Measurements from ENCODE around the gene CC2D1B. TPM values are rescaled to one million over a fixed set of nuclear protein-coding genes. Genes with fewer than 3 reads are reported as not detected.

Gene CC2D1B
- total RNA-seq, 1 experiment from 2014 or later = 24.3 TPM

GRCh38 chr1:52328615-52329014 lies 37.4 kb downstream of the CC2D1B start:
- Histone ChIP-seq H2AFZ (ENCODE audit: low read length) (no peak overlapping the region), H4K91ac (ENCODE audit: insufficient read length, low read depth, low read length) (no peak overlapping the region), H3K27ac (ENCODE audit: insufficient read length, low read depth, low read length) (no peak overlapping the region), H3K4me2 (ENCODE audit: insufficient read depth, insufficient read length, low read length) (no peak overlapping the region), H3K4me1 (ENCODE audit: insufficient read depth, low read length) (peaks cover 3% of the 10 kb centered on the region; the same call in 1 of the 2 replicates), H3K23me2 (ENCODE audit: insufficient read length, low read depth, low read length, poor library complexity, severe bottlenecking) (no peaks in the 10 kb centered on the region), H2BK12ac (ENCODE audit: insufficient read length, low read depth, low read length) (no peak overlapping the region), H3K79me1 (ENCODE audit: insufficient read depth, low read depth, low read length, poor library complexity, severe bottlenecking) (no peaks in the 10 kb centered on the region), H2BK20ac (ENCODE audit: low read depth, low read length, poor library complexity, severe bottlenecking) (no peak overlapping the region), H4K5ac (ENCODE audit: insufficient read length, low read depth, low read length) (no peak overlapping the region), H2BK5ac (ENCODE audit: insufficient read length, low read length) (no peak overlapping the region), H3K27me3 (ENCODE audit: insufficient read depth, low read length) (no peaks in the 10 kb centered on the region), H4K8ac (replicated peaks; ENCODE audit: insufficient read length, low read depth, low read length) (no peak overlapping the region), H2AK5ac (ENCODE audit: insufficient read length, low read length) (no peak overlapping the region), H3K18ac (ENCODE audit: insufficient read length, low read depth, low read length) (no peak overlapping the region), H2BK15ac (ENCODE audit: low read depth, low read length) (no peak overlapping the region), H3K9me3 (ENCODE audit: control insufficient read depth, low read depth, low read length) (no peaks in the 10 kb centered on the region), H3K79me2 (ENCODE audit: insufficient read depth, low read length) (no peaks in the 10 kb centered on the region), H3T11ph (ENCODE audit: low read length) (no peak overlapping the region), H3K56ac (ENCODE audit: insufficient read length, low read depth, low read length) (no peak overlapping the region), H3K9ac (ENCODE audit: extremely low read depth, insufficient read length, low read length) (no peak overlapping the region), H3K4ac (ENCODE audit: low read depth, low read length) (no peak overlapping the region), H4K20me1 (ENCODE audit: control insufficient read depth, insufficient read depth, insufficient read length) (no peaks in the 10 kb centered on the region), H3K23ac (ENCODE audit: insufficient read length, low read depth, low read length) (no peak overlapping the region), H2BK120ac (ENCODE audit: low read depth, low read length, poor library complexity, severe bottlenecking) (no peak overlapping the region), H3K14ac (ENCODE audit: insufficient read depth, low read length) (no peak overlapping the region)
- Mint-ChIP-seq H3K9me3 (no peaks in the 10 kb centered on the region), H3K36me3 (ENCODE audit: insufficient read depth in 1 of 3, low read depth in 3 of 3) (peaks cover 0 to 10% (median 0%) of the 10 kb centered on the region in 3 experiments; a peak in 2 of 7 replicates), H3K27me3 (ENCODE audit: low read depth) (no peaks in the 10 kb centered on the region), H3K4me1 (peaks cover 12 to 20% of the 10 kb centered on the region in 2 experiments), H3K4me3 (no peak overlapping the region), H3K27ac (no peak overlapping the region; a peak in 1 of 7 replicates)
- TF ChIP-seq CTCF (conservative IDR thresholded peaks at IDR 0.05) = no peak
- DNase-seq = no peak
- WGBS (ENCODE audit: extremely low coverage, insufficient read length, low lambda C conversion rate) = no CpG with 5 or more reads among the region's 1 CpG

Measured in H9 (cell line).